Panc1 (cell line): Measurements from ENCODE around the gene LOX. TPM values are rescaled to one million over a fixed set of nuclear protein-coding genes. Genes with fewer than 3 reads are reported as not detected.

Source experiments
- ATAC-seq: fragments of 200-7000 bp; cut with Tn5 transposase; 2 replicates; pipeline ENCODE4 v1.9.1; 2020; ENCODE audit warnings: mild to moderate bottlenecking, moderate library complexity
- BruUV-seq: library from RNA; stranded (reverse); fragments of 400-500 nt; replicated peaks from 2 replicates; lab custom pipeline; 2021; lab: Mats Ljungman, UMichigan
- CTCF ChIA-PET: fragments of 300-600 bp; sonication (Branson Sonifier 250); formaldehyde crosslinking; loops from one replicate; lab custom pipeline; 2022; ENCODE audit warnings: antibody characterized with exemption; lab: Charles Lee
- POLR2A ChIA-PET: fragments of 300-600 bp; sonication (Branson Sonifier 250); formaldehyde crosslinking; loops from one replicate; lab custom pipeline; 2022; ENCODE audit warnings: antibody characterized with exemption; lab: Charles Lee
- DNase-seq: peaks from one replicate; pipeline ENCODE4 v3.0.0-alpha.2; 2010; ENCODE audit warnings: low read depth, low spot score
- H3K27ac ChIP-seq: 2 replicates; pipeline ENCODE4 v1.5.1; 2011; ENCODE audit warnings: mild to moderate bottlenecking, low read length, inconsistent platforms
- H3K27me3 ChIP-seq: fragments of 200-500 bp; sonication (Bioruptor generic); 2 replicates; pipeline ENCODE4 v1.6.0; 2014; ENCODE audit warnings: low read length, inconsistent platforms; ENCODE audit not compliant: control insufficient read depth, insufficient read depth
- H3K36me3 ChIP-seq: fragments of 200-500 bp; sonication (Bioruptor generic); 2 replicates; pipeline ENCODE4 v1.5.1; 2014; ENCODE audit warnings: inconsistent platforms, mild to moderate bottlenecking, low read length, moderate library complexity; ENCODE audit not compliant: control insufficient read depth, insufficient read depth
- H3K4me1 ChIP-seq: 2 replicates; pipeline ENCODE4 v1.5.1; 2011; ENCODE audit warnings: inconsistent platforms, mild to moderate bottlenecking, low read length, moderate library complexity; ENCODE audit not compliant: control insufficient read depth, insufficient read depth
- H3K4me3 ChIP-seq, 2 experiments: 2 replicates each; pipeline ENCODE4 v1.5.1; 2011 to 2012; ENCODE audit warnings: low read depth in 2 of 2, low read length in 2 of 2, mild to moderate bottlenecking in 2 of 2, inconsistent platforms in 1 of 2, moderate library complexity in 1 of 2
- H3K9me3 ChIP-seq: fragments of 200-500 bp; sonication (Bioruptor generic); 2 replicates; pipeline ENCODE4 v1.5.1; 2014; ENCODE audit warnings: low read depth, mild to moderate bottlenecking, inconsistent platforms, low read length, moderate library complexity; ENCODE audit not compliant: control insufficient read depth, insufficient read depth
- POLR2AphosphoS5 ChIP-seq: IDR thresholded peaks from 2 replicates; pipeline ENCODE4 v1.6.1; 2012; ENCODE audit warnings: mild to moderate bottlenecking, low read depth, low read length, moderate library complexity
- SIN3A ChIP-seq: IDR thresholded peaks from 2 replicates; pipeline ENCODE4 v1.6.1; 2012; ENCODE audit warnings: low read depth, mild to moderate bottlenecking, low read length, moderate library complexity, borderline replicate concordance; ENCODE audit not compliant: insufficient read depth
- TCF7L2 ChIP-seq: IDR thresholded peaks from 2 replicates; pipeline ENCODE4 v1.6.1; 2011; ENCODE audit warnings: mild to moderate bottlenecking, low read depth, low read length, inconsistent platforms
- in situ Hi-C: cut with HindIII; loops from 2 replicates; pipeline ENCODE4 v1.10.0; 2016; ENCODE audit warnings: low sequenced_read_pairs, low pct_unique_long_range_greater_than_20kb
- intact Hi-C: fragments of 100-400 bp; cut with micrococcal nuclease; formaldehyde crosslinking; loops from one replicate; pipeline ENCODE4 v1.10.0; 2022; ENCODE audit not compliant: unreplicated experiment
- total RNA-seq: library from RNA; stranded (reverse); gene quantifications from one replicate; pipeline ENCODE4 v1.2.1, GENCODE V29; 2021; ENCODE audit not compliant: unreplicated experiment
- TF ChIP-seq, protein P1 (sequence below): fragments of 450-650 bp; IDR thresholded peaks from 2 replicates; pipeline ENCODE4 v1.5.1; 2017; ENCODE audit warnings: mild to moderate bottlenecking
- TF ChIP-seq, protein P2 (sequence below), 2 experiments: IDR thresholded peaks; 2 replicates each; pipeline ENCODE4 v1.6.1; 2011 to 2012; ENCODE audit warnings: low read depth in 2 of 2, control low read depth in 1 of 2, low read length in 1 of 2, mild to moderate bottlenecking in 1 of 2, moderate library complexity in 1 of 2; ENCODE audit not compliant: insufficient read depth in 1 of 2

LOX gene
- total RNA-seq, 1 experiment from 2014 or later = 0.62 TPM

DNA sequence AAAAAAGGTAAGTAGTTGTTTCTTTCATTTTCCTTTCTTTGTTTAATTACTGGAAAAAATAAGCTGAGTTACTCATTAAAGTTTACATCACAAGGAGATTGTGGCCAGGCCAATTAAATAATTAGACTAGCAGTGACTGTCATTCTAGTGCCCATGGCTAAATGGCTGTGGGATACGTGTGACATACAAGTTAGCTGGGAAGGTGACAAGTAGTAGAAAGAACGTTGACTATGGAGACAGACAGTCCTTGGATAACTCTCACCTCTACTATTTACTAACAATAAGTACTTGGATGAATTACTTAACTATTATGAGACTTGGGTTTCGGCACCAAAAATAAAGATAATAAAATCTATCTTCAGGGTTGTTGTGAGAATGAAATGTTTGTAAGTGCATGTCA is 7.0 kb upstream of the LOX start:
- ChIA-PET POLR2A (no interaction called here), CTCF (no interaction called here)
- H3K27ac ChIP-seq = no peak overlapping the region
- intact Hi-C loops = no loop called here
- H3K36me3 ChIP-seq = no peaks in the 10 kb centered on the region
- DNase-seq (no peak), ATAC-seq (no peak)
- no peaks in the 10 kb centered on the region for H3K4me1 ChIP-seq
- no peak overlapping the region for H3K4me3 ChIP-seq
- peaks cover 9% of the 10 kb centered on the region for H3K27me3 ChIP-seq
- H3K9me3 ChIP-seq = no peaks in the 10 kb centered on the region
- in situ Hi-C loops = no loop called here
- TF ChIP-seq POLR2AphosphoS5 (no peak), SIN3A (no peak), TCF7L2 (no peak)
- TF ChIP-seq, protein P1, sequence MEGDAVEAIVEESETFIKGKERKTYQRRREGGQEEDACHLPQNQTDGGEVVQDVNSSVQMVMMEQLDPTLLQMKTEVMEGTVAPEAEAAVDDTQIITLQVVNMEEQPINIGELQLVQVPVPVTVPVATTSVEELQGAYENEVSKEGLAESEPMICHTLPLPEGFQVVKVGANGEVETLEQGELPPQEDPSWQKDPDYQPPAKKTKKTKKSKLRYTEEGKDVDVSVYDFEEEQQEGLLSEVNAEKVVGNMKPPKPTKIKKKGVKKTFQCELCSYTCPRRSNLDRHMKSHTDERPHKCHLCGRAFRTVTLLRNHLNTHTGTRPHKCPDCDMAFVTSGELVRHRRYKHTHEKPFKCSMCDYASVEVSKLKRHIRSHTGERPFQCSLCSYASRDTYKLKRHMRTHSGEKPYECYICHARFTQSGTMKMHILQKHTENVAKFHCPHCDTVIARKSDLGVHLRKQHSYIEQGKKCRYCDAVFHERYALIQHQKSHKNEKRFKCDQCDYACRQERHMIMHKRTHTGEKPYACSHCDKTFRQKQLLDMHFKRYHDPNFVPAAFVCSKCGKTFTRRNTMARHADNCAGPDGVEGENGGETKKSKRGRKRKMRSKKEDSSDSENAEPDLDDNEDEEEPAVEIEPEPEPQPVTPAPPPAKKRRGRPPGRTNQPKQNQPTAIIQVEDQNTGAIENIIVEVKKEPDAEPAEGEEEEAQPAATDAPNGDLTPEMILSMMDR = no peak
- TF ChIP-seq, protein P2, sequence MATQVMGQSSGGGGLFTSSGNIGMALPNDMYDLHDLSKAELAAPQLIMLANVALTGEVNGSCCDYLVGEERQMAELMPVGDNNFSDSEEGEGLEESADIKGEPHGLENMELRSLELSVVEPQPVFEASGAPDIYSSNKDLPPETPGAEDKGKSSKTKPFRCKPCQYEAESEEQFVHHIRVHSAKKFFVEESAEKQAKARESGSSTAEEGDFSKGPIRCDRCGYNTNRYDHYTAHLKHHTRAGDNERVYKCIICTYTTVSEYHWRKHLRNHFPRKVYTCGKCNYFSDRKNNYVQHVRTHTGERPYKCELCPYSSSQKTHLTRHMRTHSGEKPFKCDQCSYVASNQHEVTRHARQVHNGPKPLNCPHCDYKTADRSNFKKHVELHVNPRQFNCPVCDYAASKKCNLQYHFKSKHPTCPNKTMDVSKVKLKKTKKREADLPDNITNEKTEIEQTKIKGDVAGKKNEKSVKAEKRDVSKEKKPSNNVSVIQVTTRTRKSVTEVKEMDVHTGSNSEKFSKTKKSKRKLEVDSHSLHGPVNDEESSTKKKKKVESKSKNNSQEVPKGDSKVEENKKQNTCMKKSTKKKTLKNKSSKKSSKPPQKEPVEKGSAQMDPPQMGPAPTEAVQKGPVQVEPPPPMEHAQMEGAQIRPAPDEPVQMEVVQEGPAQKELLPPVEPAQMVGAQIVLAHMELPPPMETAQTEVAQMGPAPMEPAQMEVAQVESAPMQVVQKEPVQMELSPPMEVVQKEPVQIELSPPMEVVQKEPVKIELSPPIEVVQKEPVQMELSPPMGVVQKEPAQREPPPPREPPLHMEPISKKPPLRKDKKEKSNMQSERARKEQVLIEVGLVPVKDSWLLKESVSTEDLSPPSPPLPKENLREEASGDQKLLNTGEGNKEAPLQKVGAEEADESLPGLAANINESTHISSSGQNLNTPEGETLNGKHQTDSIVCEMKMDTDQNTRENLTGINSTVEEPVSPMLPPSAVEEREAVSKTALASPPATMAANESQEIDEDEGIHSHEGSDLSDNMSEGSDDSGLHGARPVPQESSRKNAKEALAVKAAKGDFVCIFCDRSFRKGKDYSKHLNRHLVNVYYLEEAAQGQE (IDR thresholded peaks at IDR 0.05; ENCODE audit: insufficient read depth in 1 of 2, low read depth in 2 of 2, low read length in 1 of 2) = no peak
- no TSS peak for BruUV-seq

DNA sequence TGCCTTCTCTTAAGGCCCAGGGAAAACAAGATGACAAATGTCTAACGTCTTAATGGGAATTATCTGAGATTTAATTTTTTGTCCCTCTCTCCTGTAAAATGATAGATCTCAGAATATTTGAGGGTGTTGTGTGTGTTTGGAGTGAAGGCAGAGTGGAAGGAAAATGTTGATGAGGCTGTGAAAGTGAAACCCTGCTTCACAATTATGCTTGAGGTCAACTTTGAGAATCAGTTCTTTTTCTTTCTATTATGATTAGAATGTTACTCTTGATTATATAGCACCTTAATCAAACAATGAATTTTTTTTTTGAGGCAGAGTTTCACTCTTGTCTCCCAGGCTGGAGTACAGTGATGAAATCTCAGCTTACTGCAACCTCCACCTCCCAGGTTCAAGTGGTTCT is 5.5 kb upstream of the LOX start:
- Histone ChIP-seq H3K27ac (no peak overlapping the region), H3K36me3 (no peaks in the 10 kb centered on the region), H3K9me3 (no peaks in the 10 kb centered on the region), H3K27me3 (peaks cover 14% of the 10 kb centered on the region), H3K4me3 (no peak overlapping the region), H3K4me1 (0 out of 2 replicates have a peak, but pooled peaks cover 3% of the 10 kb centered on the region)
- CTCF ChIA-PET = no interaction called here
- TF ChIP-seq, protein P1 = no peak
- TF ChIP-seq POLR2AphosphoS5 = no peak
- TF ChIP-seq, protein P2 (IDR thresholded peaks at IDR 0.05; ENCODE audit: insufficient read depth in 1 of 2, low read depth in 2 of 2, low read length in 1 of 2) = no peak
- TF ChIP-seq TCF7L2 = no peak
- TF ChIP-seq SIN3A = no peak
- no peak for DNase-seq
- ATAC-seq = no peak
- intact Hi-C loops = no loop called here
- in situ Hi-C loops = no loop called here
- POLR2A ChIA-PET = no interaction called here
- BruUV-seq = no TSS peak
